Ovary (tissue), 9 donors: ENCODE results near the gene HRC. TPM values are rescaled to one million over a fixed set of nuclear protein-coding genes. Genes with fewer than 3 reads are reported as not detected.

Source experiments
- DNase-seq, 5 donors: peaks; one replicate each; pipeline ENCODE4 v3.0.0-alpha.2; 2019 to 2020
- H3K27ac ChIP-seq, 2 donors: fragments of 200-600 bp; one replicate each; pipeline versions ENCODE4 v1.5.1 to v1.8.0; 2019 to 2022
- H3K27me3 ChIP-seq: fragments of 200-600 bp; one replicate; pipeline ENCODE4 v1.8.0; 2022
- H3K36me3 ChIP-seq: fragments of 200-600 bp; sonication (generic); one replicate; pipeline ENCODE4 v1.5.1; 2019
- H3K4me1 ChIP-seq: one replicate; pipeline ENCODE4 v1.8.1; 2013; ENCODE audit warnings: mild to moderate bottlenecking, moderate library complexity; ENCODE audit not compliant: insufficient read depth
- H3K4me3 ChIP-seq: fragments of 200-600 bp; sonication (generic); one replicate; pipeline ENCODE4 v1.5.1; 2017
- H3K9me3 ChIP-seq, 2 donors: fragments of 200-600 bp in 1 of 2; sonication (generic) in 1 of 2; one replicate each; pipeline versions ENCODE4 v1.5.1 to v1.8.1; 2013 to 2019; ENCODE audit warnings: mild to moderate bottlenecking in 1 of 2, moderate library complexity in 1 of 2
- EP300 ChIP-seq: sonication (generic); formaldehyde crosslinking; IDR thresholded peaks from one replicate; pipeline ENCODE4 v1.6.1; 2017; ENCODE audit warnings: antibody characterized with exemption
- POLR2A ChIP-seq: fragments of 450-650 bp; IDR thresholded peaks from one replicate; pipeline ENCODE4 v1.6.1; 2017; ENCODE audit warnings: antibody characterized with exemption, mild to moderate bottlenecking, moderate library complexity
- WGBS, 3 donors: extraction: QIAGEN DNeasy Blood & Tissue Kit in 1 of 3; methylation state at CpG; one replicate each; pipeline versions ENCODE4 v1.1.5 to v1.1.7; 2013 to 2017; 5-methylcytosine and 5-hydroxymethylcytosine counted together
- intact Hi-C, 4 donors: fragments of 100-400 bp; cut with DNase I; formaldehyde crosslinking; loops; one replicate each; pipeline versions ENCODE4 v1.11.0 to v1.15.1; 2022 to 2023
- polyA plus RNA-seq, 2 donors: library from polyadenylated mRNA; stranded (reverse); fragments of 200-250 nt in 1 of 2; fragments of 350-450 nt in 1 of 2; fragmentation: Illumina TruSeq in 1 of 2; extraction: RNeasy Lipid Tissue Mini Kit (QIAGEN cat#74804) in 1 of 2; gene quantifications; one replicate each; pipeline ENCODE4 v1.2.3, GENCODE V29; 2013 to 2014
- total RNA-seq, 7 donors: library from RNA; depleted of rRNA in 2 of 7; stranded (reverse); fragments of >200 nt in 2 of 7; fragmentation: NEBNext Ultra II Directional in 3 of 7; extraction: Animal tissue kit (Norgen Biotek cat#: 25700) in 3 of 7; gene quantifications; one replicate each; pipeline versions ENCODE4 v1.1.0 to v1.2.4, GENCODE V29; 2016 to 2023
- TF ChIP-seq, protein P1 (sequence below), 3 donors: fragments of 450-650 bp in 2 of 3; fragments of 200-600 bp in 1 of 3; IDR thresholded peaks; one replicate each; pipeline versions ENCODE4 v1.5.1 to v1.8.0; 2016 to 2022; ENCODE audit warnings: antibody characterized with exemption in 3 of 3, mild to moderate bottlenecking in 1 of 3
- donor health status: DM: no; HTN: no; CAD: no; lungs with moderate emphysema.
- donor health status: DM: no; HTN: no; CAD: no.
- donor health status: Bipolar disorder and iron deficiency.
- donor health status: DM: yes; HTN: yes; CAD: no.
- donor health status: DM: no; HTN: no; CAD: no.
- donor health status: DM: yes; HTN: yes; CAD: no.

The HRC gene
- total and polyA plus RNA-seq, 9 donors: 0.36 to 10.5 (median 2.2) TPM

DNA sequence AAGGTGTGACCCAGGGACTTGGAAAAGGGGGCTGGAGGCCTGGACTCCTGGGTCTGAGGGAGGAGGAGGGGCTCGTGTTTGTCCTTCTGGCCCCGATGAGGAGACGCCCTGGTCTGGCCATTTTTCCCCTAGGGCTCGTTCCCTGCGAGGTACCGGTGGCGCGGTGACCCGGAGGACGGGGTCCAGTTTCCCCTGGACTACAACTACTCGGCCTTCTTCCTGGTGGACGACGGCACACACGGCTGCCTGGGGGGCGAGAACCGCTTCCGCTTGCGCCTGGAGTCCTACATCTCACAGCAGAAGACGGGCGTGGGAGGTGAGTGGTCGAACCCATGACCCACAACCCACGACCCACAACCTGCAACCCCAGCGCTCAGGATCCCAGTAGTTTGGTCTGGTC is 13.2 kb upstream of the HRC start:
- no peak overlapping the region for H3K27ac ChIP-seq
- DNase-seq: no peak
- 91 to 95% (median 91%) methylated on average over 23 of the region's 23 CpGs for WGBS, 3 donors
- no peaks in the 10 kb centered on the region for H3K27me3 ChIP-seq
- TF ChIP-seq, protein P1, sequence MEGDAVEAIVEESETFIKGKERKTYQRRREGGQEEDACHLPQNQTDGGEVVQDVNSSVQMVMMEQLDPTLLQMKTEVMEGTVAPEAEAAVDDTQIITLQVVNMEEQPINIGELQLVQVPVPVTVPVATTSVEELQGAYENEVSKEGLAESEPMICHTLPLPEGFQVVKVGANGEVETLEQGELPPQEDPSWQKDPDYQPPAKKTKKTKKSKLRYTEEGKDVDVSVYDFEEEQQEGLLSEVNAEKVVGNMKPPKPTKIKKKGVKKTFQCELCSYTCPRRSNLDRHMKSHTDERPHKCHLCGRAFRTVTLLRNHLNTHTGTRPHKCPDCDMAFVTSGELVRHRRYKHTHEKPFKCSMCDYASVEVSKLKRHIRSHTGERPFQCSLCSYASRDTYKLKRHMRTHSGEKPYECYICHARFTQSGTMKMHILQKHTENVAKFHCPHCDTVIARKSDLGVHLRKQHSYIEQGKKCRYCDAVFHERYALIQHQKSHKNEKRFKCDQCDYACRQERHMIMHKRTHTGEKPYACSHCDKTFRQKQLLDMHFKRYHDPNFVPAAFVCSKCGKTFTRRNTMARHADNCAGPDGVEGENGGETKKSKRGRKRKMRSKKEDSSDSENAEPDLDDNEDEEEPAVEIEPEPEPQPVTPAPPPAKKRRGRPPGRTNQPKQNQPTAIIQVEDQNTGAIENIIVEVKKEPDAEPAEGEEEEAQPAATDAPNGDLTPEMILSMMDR (IDR thresholded peaks at IDR 0.05): no peak
- no peak for TF ChIP-seq EP300
- no peaks in the 10 kb centered on the region for H3K4me1 ChIP-seq
- no peaks in the 10 kb centered on the region for H3K9me3 ChIP-seq
- no peaks in the 10 kb centered on the region for H3K36me3 ChIP-seq
- no peak overlapping the region for H3K4me3 ChIP-seq
- intact Hi-C loops: no loop called here

DNA sequence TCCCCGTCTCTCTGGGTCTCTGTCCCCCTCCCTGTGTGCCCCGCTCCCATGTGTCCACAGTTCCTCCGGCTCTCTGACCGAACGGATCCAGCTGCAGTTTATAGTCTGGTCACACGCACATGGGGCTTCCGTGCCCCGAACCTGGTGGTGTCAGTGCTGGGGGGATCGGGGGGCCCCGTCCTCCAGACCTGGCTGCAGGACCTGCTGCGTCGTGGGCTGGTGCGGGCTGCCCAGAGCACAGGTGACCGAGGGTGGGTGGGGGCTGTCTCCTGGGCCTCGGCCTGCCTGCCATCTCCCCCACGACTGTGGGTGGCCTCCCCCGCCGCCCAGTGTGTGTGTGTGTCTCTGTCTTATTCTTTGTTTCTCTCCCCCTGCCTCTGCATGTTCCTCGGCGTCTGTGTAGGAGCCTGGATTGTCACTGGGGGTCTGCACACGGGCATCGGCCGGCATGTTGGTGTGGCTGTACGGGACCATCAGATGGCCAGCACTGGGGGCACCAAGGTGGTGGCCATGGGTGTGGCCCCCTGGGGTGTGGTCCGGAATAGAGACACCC is 12.7 kb upstream of the HRC start:
- Histone ChIP-seq H3K36me3 (no peaks in the 10 kb centered on the region), H3K27ac (no peak overlapping the region), H3K9me3 (no peaks in the 10 kb centered on the region), H3K4me1 (no peaks in the 10 kb centered on the region), H3K27me3 (no peaks in the 10 kb centered on the region), H3K4me3 (no peak overlapping the region)
- DNase-seq: no peak
- TF ChIP-seq POLR2A (no peak), EP300 (no peak)
- TF ChIP-seq, protein P1 (IDR thresholded peaks at IDR 0.05): no peak
- intact Hi-C loops: no loop called here
- 67 to 79% (median 78%) methylated on average over 25 of the region's 25 CpGs for WGBS, 3 donors

DNA sequence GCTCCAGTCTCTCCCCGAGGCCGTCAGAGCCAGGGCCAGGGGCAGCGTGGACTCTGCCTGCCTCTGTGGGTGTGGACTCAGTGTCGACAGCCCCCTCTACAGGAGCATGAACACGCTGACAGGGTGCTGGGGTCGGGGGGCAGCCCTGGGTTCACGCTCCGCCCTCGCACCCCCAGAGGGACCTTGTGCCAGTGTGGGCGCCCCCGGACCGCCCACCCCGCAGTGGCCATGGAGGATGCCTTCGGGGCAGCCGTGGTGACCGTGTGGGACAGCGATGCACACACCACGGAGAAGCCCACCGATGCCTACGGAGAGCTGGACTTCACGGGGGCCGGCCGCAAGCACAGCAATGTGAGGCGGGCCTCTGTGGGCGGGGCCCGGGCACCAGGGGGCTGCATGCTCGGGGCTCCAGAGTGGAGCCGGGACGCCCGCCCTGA is 10.7 kb upstream of the HRC start:
- TF ChIP-seq, protein P1 (IDR thresholded peaks at IDR 0.05): no peak
- TF ChIP-seq POLR2A (no peak), EP300 (no peak)
- H3K4me3 ChIP-seq: no peak overlapping the region
- 23 to 41% (median 35%) methylated on average over 24 to 30 of the region's 30 CpGs for WGBS, 3 donors
- no peaks in the 10 kb centered on the region for H3K36me3 ChIP-seq
- H3K4me1 ChIP-seq: no peaks in the 10 kb centered on the region
- no peak for DNase-seq
- no peaks in the 10 kb centered on the region for H3K27me3 ChIP-seq
- H3K27ac ChIP-seq: no peak overlapping the region
- intact Hi-C loops: no loop called here
- no peaks in the 10 kb centered on the region for H3K9me3 ChIP-seq

DNA sequence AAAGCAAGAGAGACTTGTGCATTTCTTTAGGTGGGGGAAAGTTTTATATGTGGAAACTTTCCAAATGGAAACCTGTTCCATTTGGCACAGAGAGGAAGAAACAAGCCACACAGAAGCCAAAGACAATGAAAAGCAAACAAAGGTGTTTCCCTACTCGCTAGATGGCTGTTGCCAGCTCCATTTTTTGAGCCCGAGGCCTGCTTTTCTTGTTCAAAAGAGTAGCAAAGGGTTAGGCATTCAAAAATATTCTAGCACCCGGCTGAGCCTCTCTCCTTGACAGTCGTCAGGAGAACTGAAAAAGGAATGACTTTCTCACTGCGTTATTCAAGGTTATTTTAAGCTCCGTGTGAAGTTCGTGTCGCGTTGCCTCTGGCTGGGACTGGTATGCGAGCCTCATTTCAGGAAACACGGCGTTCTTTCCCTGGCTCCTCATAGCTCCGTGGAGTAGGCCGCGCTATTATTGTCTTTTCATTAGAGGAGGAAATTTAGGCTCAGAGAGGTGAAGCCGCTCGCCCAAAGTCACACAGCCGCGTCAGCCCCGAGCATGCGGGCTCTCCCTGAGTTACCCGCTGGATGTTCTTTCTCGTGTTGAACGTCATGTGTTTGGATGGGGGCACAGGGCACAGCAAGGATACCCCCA is 10.0 kb upstream of the HRC start:
- no peak for TF ChIP-seq POLR2A
- TF ChIP-seq, protein P1 (IDR thresholded peaks at IDR 0.05): no peak
- no peak for TF ChIP-seq EP300
- no peaks in the 10 kb centered on the region for H3K4me1 ChIP-seq
- H3K36me3 ChIP-seq: no peaks in the 10 kb centered on the region
- H3K27ac ChIP-seq: no peak overlapping the region
- no peak overlapping the region for H3K4me3 ChIP-seq
- intact Hi-C loops: no loop called here
- 46 to 59% (median 57%) methylated on average over 24 of the region's 24 CpGs for WGBS, 3 donors
- DNase-seq: no peak
- no peaks in the 10 kb centered on the region for H3K9me3 ChIP-seq
- H3K27me3 ChIP-seq: no peaks in the 10 kb centered on the region
